Transverse colon (tissue), 4 donors: ENCODE results near the gene ASCC2.

ENCODE experiments used
- EP300 ChIP-seq: sonication (generic); formaldehyde crosslinking; IDR thresholded peaks from one replicate; pipeline ENCODE4 v1.6.1; 2017; ENCODE audit warnings: antibody characterized with exemption, low read depth
- POLR2A ChIP-seq: fragments of 450-650 bp; IDR thresholded peaks from one replicate; pipeline ENCODE4 v1.6.1; 2016; ENCODE audit warnings: antibody characterized with exemption, mild to moderate bottlenecking, moderate library complexity
- POLR2AphosphoS5 ChIP-seq, 3 donors: sonication (generic); formaldehyde crosslinking; IDR thresholded peaks; one replicate each; pipeline ENCODE4 v1.6.1; 2016; ENCODE audit warnings: antibody characterized with exemption in 3 of 3
- TF ChIP-seq, protein P1 (sequence below), 5 experiments: fragments of 200-600 bp in 3 of 5; fragments of 450-650 bp in 2 of 5; sonication (generic) in 3 of 5; IDR thresholded peaks; 1 replicate in 2 of 5; 2 replicates in 3 of 5; pipeline ENCODE4 v1.5.1; 2016 to 2017; ENCODE audit warnings: antibody characterized with exemption in 5 of 5, inconsistent platforms in 3 of 5, mild to moderate bottlenecking in 2 of 5, moderate library complexity in 1 of 5

DNA sequence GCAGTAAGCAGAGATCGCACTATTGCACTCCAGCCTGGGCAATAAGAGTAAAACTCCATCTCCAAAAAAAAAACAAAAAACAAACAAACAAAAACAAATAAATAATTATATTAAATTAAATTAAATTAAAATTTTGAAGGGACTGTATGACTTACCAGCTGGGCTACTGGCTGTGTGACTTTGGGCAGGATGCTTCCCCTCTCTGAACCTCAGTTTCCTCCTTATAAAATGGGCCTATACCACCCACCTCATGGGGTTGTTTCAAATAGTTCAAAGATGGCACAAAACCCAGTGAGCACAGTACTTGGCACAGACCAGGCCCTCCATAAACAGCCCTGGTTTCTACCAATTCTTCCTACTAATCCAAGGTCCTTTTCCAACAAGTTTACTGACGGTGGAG, 34.9 kb downstream of the ASCC2 start:
- TF ChIP-seq, protein P1, sequence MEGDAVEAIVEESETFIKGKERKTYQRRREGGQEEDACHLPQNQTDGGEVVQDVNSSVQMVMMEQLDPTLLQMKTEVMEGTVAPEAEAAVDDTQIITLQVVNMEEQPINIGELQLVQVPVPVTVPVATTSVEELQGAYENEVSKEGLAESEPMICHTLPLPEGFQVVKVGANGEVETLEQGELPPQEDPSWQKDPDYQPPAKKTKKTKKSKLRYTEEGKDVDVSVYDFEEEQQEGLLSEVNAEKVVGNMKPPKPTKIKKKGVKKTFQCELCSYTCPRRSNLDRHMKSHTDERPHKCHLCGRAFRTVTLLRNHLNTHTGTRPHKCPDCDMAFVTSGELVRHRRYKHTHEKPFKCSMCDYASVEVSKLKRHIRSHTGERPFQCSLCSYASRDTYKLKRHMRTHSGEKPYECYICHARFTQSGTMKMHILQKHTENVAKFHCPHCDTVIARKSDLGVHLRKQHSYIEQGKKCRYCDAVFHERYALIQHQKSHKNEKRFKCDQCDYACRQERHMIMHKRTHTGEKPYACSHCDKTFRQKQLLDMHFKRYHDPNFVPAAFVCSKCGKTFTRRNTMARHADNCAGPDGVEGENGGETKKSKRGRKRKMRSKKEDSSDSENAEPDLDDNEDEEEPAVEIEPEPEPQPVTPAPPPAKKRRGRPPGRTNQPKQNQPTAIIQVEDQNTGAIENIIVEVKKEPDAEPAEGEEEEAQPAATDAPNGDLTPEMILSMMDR (IDR thresholded peaks at IDR 0.05): no peak
- no peak for TF ChIP-seq POLR2AphosphoS5 (IDR thresholded peaks at IDR 0.05)
- no peak for TF ChIP-seq POLR2A
- no peak for TF ChIP-seq EP300
